Breast epithelium (tissue), 3 donors: ENCODE results near the gene PHKG2.

Experiments used
- CTCF ChIP-seq, 3 donors: fragments of 450-650 bp; IDR thresholded peaks; one replicate each; pipeline ENCODE4 v1.5.1; 2016 to 2017; ENCODE audit warnings: antibody characterized with exemption in 3 of 3, mild to moderate bottlenecking in 3 of 3, moderate library complexity in 3 of 3
- POLR2A ChIP-seq: fragments of 450-650 bp; IDR thresholded peaks from one replicate; pipeline ENCODE4 v1.6.1; 2016; ENCODE audit warnings: antibody characterized with exemption, mild to moderate bottlenecking, moderate library complexity
- POLR2AphosphoS5 ChIP-seq, 3 donors: sonication (generic); formaldehyde crosslinking; IDR thresholded peaks; one replicate each; pipeline ENCODE4 v1.6.1; 2017; ENCODE audit warnings: antibody characterized with exemption in 3 of 3

GRCh38 chr16:30728321-30728720 is 19.9 kb upstream of the PHKG2 start:
- TF ChIP-seq POLR2AphosphoS5 (IDR thresholded peaks at IDR 0.05) (no peak), CTCF (IDR thresholded peaks at IDR 0.05) (no peak), POLR2A (no peak)
